Activated CD8-positive, alpha-beta memory T cell treated with anti-CD3 and anti-CD28 coated beads for 1 hour (primary cell): ENCODE measurements around the gene ENPP7.

Experiments used
- DNase-seq, 2 donors: peaks; one replicate each; pipeline ENCODE4 v3.0.0-alpha.2; 2020; ENCODE audit warnings: low read depth in 1 of 2; ENCODE audit errors: extremely low read depth in 1 of 2

ENPP7 gene

GRCh38 chr17:79789943-79790804 lies 59.4 kb downstream of the ENPP7 start:
- no peak for DNase-seq

- DNase-seq: no peak
Measured at GRCh38 chr17:79790805-79791734, 60.3 kb downstream of the ENPP7 start.

GRCh38 chr17:79791735-79792161 lies 61.0 kb downstream of the ENPP7 start:
- no peak for DNase-seq
